ENCODE results near the gene DAZL. TPM values are rescaled to one million over a fixed set of nuclear protein-coding genes. Genes with fewer than 3 reads are reported as not detected.

DAZL gene
- total RNA-seq: not detected

- Histone ChIP-seq H3K4me3 (no peak within 1 kb of the TSS), H3K9me3 (no peaks in the 10 kb centered on the region), H3K36me3 (no peaks in the 10 kb centered on the region), H3K27me3 (no peaks in the 10 kb centered on the region), H3K27ac (no peak within 1 kb of the TSS), H3K4me1 (no peaks in the 10 kb centered on the region)
- DNase-seq: no peak
- TF ChIP-seq CTCF (IDR thresholded peaks at IDR 0.05) (no peak), POLR2A (IDR thresholded peaks at IDR 0.05) (no peak)
Observed at GRCh38 chr3:16604887-16605602, at the start of gene DAZL. Gene DAZL (minus strand): TSS chr3:16605423. CDS start chr3:16605205, 218 bp downstream.

DNA sequence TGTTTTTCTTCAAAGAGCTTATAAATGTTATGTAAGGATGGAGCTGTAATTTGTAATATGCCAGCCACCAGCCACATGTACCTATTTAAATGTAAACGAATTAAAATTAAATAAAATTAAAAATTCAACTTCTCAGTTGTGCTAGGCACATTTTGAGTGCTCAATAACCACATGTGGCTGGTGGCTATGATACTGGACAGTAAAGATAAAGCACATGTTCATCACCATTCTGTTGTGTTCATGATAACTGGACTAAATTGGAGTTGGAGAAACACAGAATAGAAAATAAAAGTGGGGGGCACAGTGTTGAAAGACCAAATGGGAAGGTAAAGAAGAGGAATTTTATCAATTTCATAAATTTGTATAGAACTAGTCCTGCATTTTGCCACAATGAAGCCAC, 49.8 kb upstream of the DAZL start:
- H3K4me3 ChIP-seq: no peak overlapping the region
- H3K4me1 ChIP-seq: no peaks in the 10 kb centered on the region
- no peak for TF ChIP-seq CTCF (IDR thresholded peaks at IDR 0.05)
- TF ChIP-seq POLR2A (IDR thresholded peaks at IDR 0.05): no peak
- H3K27ac ChIP-seq: no peak overlapping the region
- no peaks in the 10 kb centered on the region for H3K36me3 ChIP-seq
- H3K9me3 ChIP-seq: no peaks in the 10 kb centered on the region
- H3K27me3 ChIP-seq: no peaks in the 10 kb centered on the region
- DNase-seq: no peak

- H3K36me3 ChIP-seq: no peaks in the 10 kb centered on the region
- H3K9me3 ChIP-seq: no peaks in the 10 kb centered on the region
Observed at GRCh38 chr3:16653712-16654111, 48.5 kb upstream of the DAZL start.

GRCh38 chr3:16647668-16648067, 42.4 kb upstream of the DAZL start:
- no peak for DNase-seq
- no peaks in the 10 kb centered on the region for H3K4me1 ChIP-seq
- H3K27me3 ChIP-seq: no peaks in the 10 kb centered on the region
- no peak overlapping the region for H3K27ac ChIP-seq
- no peak for TF ChIP-seq POLR2A (IDR thresholded peaks at IDR 0.05)
- TF ChIP-seq CTCF (IDR thresholded peaks at IDR 0.05): no peak
- no peaks in the 10 kb centered on the region for H3K36me3 ChIP-seq
- H3K4me3 ChIP-seq: no peak overlapping the region
- no peaks in the 10 kb centered on the region for H3K9me3 ChIP-seq

More at GRCh38 chr3:16653712-16654111, 48.5 kb upstream of the DAZL start:
- no peak for DNase-seq
- no peaks in the 10 kb centered on the region for H3K4me1 ChIP-seq
- no peak overlapping the region for H3K4me3 ChIP-seq
- no peak for TF ChIP-seq CTCF (IDR thresholded peaks at IDR 0.05)
- TF ChIP-seq POLR2A (IDR thresholded peaks at IDR 0.05): no peak
- H3K27ac ChIP-seq: no peak overlapping the region
- no peaks in the 10 kb centered on the region for H3K27me3 ChIP-seq

- H3K4me3 ChIP-seq: no peak overlapping the region
- no peaks in the 10 kb centered on the region for H3K4me1 ChIP-seq
- no peaks in the 10 kb centered on the region for H3K9me3 ChIP-seq
- no peaks in the 10 kb centered on the region for H3K27me3 ChIP-seq
- TF ChIP-seq POLR2A (IDR thresholded peaks at IDR 0.05) (no peak), CTCF (IDR thresholded peaks at IDR 0.05) (no peak)
- DNase-seq: no peak
- no peaks in the 10 kb centered on the region for H3K36me3 ChIP-seq
- H3K27ac ChIP-seq: no peak overlapping the region
Observed at GRCh38 chr3:16639806-16640205, 34.6 kb upstream of the DAZL start.

Data from Peyer's patch (tissue), 4 donors.